Omental fat pad (tissue), 4 donors: ENCODE measurements around the gene MROH7. TPM values are rescaled to one million over a fixed set of nuclear protein-coding genes. Genes with fewer than 3 reads are reported as not detected.

Experiments
- ATAC-seq: fragments of 150-250 bp; one replicate; pipeline ENCODE4 v1.9.1; 2016; ENCODE audit warnings: mild to moderate bottlenecking, moderate library complexity; ENCODE audit not compliant: low FRiP score
- DNase-seq: peaks from one replicate; pipeline ENCODE4 v3.0.0-alpha.2; 2019; ENCODE audit warnings: low spot score
- CTCF ChIP-seq, 3 donors: fragments of 450-650 bp; IDR thresholded peaks; one replicate each; pipeline ENCODE4 v1.5.1; 2016 to 2017; ENCODE audit warnings: antibody characterized with exemption in 3 of 3, mild to moderate bottlenecking in 3 of 3, moderate library complexity in 2 of 3
- total RNA-seq, 4 donors: library from RNA; depleted of rRNA; stranded (reverse); fragments of >200 nt; gene quantifications; one replicate each; pipeline ENCODE4 v1.1.0, GENCODE V29; 2016

Gene MROH7
- total RNA-seq, 4 donors from 2014 or later: 0.82 to 2.2 (median 1.4) TPM

GRCh38 chr1:54652168-54652567 is 10.6 kb downstream of the MROH7 start:
- DNase-seq (no peak), ATAC-seq (no peak)
- TF ChIP-seq CTCF (IDR thresholded peaks at IDR 0.05): no peak

- TF ChIP-seq CTCF (IDR thresholded peaks at IDR 0.05): no peak
- ATAC-seq: no peak
- DNase-seq: no peak
These were observed 11.4 kb downstream of the MROH7 start for GRCh38 chr1:54653036-54653435.

GRCh38 chr1:54658164-54658913 is 16.8 kb downstream of the MROH7 start:
- no peak for TF ChIP-seq CTCF (IDR thresholded peaks at IDR 0.05)
- ATAC-seq (no peak), DNase-seq (no peak)

GRCh38 chr1:54663725-54664124 is 22.1 kb downstream of the MROH7 start:
- TF ChIP-seq CTCF (IDR thresholded peaks at IDR 0.05): no peak
- ATAC-seq: no peak

GRCh38 chr1:54664364-54664763 is 22.8 kb downstream of the MROH7 start:
- DNase-seq: no peak
- TF ChIP-seq CTCF (IDR thresholded peaks at IDR 0.05): no peak
- no peak for ATAC-seq

More at GRCh38 chr1:54663725-54664124, 22.1 kb downstream of the MROH7 start:
- DNase-seq: no peak

- ATAC-seq (no peak), DNase-seq (no peak)
- no peak for TF ChIP-seq CTCF (IDR thresholded peaks at IDR 0.05)
These were observed 24.3 kb downstream of the MROH7 start for GRCh38 chr1:54665852-54666251.

- no peak for DNase-seq
- no peak for ATAC-seq
- TF ChIP-seq CTCF (IDR thresholded peaks at IDR 0.05): no peak
These were observed 24.7 kb downstream of the MROH7 start for GRCh38 chr1:54666333-54666732.
